ENCODE measurements around the gene CELF4. TPM values are rescaled to one million over a fixed set of nuclear protein-coding genes. Genes with fewer than 3 reads are reported as not detected.

Gene CELF4
- total RNA-seq, 8 experiments from 2014 or later = 3.0 to 59.9 (median 38.7) TPM

GRCh38 chr18:37527395-37527794, 38.2 kb downstream of the CELF4 start:
- H3K4me1 ChIP-seq (replicated peaks in 1 of 2) = peaks cover 29 to 38% of the 10 kb centered on the region in 2 donors
- 30 to 100% (median 63%) methylated on average over 1 to 3 of the region's 3 CpGs for WGBS, 10 experiments
- in situ Hi-C loops (cut with MboI; ENCODE audit: low pct_unique_long_range_greater_than_20kb in 2 of 9, low sequenced_read_pairs in 9 of 9, unreplicated experiment in 9 of 9) = loop anchor here in 2 of 9 experiments (25.0 kb wide), 2 partner anchors 165 to 190 kb away; no protein-coding TSS in a partner anchor
- H3K27ac ChIP-seq = no peak overlapping the region
- H3K4me3 ChIP-seq = no peak overlapping the region
- ATAC-seq (replicated peaks in 6 of 8) = no peak

DNA sequence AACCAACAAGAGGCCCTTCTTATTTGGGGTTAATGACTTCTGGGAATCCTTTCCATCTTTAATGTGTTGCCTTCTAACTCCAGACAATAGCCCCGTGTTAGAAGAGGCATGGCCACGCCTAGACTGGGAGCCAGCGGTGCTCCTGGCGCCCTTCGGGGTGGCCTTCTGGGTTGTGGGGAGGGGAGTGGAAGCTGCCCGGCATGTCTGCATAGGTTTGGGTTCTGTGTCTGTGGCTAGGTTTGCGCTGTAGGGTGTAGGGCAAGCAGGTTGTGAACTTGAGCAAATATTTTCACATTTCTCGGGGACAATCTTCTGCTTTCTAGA, 40.4 kb downstream of the CELF4 start:
- in situ Hi-C loops (cut with MboI; ENCODE audit: low pct_unique_long_range_greater_than_20kb in 2 of 9, low sequenced_read_pairs in 9 of 9, unreplicated experiment in 9 of 9) = loop anchor here in 2 of 9 experiments (25.0 kb wide), 2 partner anchors 163 to 188 kb away; no protein-coding TSS in a partner anchor
- 60 to 68% methylated on average over 2 to 4 of the region's 8 CpGs; no CpG with 5 or more reads in 8 of the 10 experiments for WGBS, 10 experiments

DNA sequence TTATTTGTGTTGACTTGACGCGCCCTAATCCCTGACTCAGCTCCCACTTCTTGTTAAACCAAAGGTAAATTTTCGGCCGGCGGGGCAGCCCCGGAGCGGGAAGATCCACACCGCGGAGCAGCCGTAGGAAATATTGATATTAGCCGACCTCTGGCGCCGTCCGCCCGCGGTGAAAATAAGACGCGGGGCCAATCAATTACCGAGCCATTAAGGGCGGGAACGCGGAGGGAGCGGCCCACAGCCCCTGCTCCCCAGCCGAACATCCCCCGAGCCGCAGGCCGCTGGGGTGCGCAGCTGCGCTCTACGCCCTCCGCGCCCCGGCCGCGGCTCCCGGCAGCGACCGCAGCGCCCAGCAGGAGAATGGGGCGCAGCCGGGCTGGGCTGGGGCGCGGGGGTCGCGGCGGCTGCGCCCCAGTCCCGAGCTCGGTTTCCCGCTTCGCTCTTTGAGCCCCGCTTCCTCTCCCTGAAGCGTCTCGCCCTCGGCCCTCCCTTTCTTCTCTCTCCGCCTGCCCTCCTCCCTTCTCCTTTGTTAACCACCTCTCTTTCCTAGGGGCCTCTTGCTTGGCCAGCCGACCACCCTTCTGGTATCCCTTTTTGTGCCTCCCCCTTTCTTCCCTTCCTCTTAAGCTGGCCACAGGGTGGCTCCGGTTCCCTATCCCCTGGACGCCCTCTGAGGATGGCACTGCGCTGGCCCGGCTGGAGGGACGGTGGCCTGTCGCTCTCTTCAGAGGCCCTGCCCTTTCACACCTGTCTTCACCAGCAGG, 40.9 kb downstream of the CELF4 start:
- in situ Hi-C loops (cut with MboI; ENCODE audit: low pct_unique_long_range_greater_than_20kb in 2 of 9, low sequenced_read_pairs in 9 of 9, unreplicated experiment in 9 of 9) = loop anchor here in 2 of 9 experiments (25.0 kb wide), 2 partner anchors 162 to 187 kb away; no protein-coding TSS in a partner anchor
- peak; percentile 16 to 83 (median 74) for ATAC-seq (replicated peaks in 6 of 8)
- Histone ChIP-seq H3K27ac (peak overlapping the region in 1 of 2 donors; percentile 71), H3K4me1 (replicated peaks in 1 of 2) (peaks cover 57 to 59% of the 10 kb centered on the region in 2 donors), H3K4me3 (peak overlapping the region in 3 of 5 donors; percentile 7 to 12 (median 11))
- WGBS, 10 experiments = 5 to 80% (median 41%) methylated on average over 1 to 11 of the region's 63 CpGs; no CpG with 5 or more reads in 2 of the 10 experiments

More for the DNA sequence above, 40.4 kb downstream of the CELF4 start:
- Histone ChIP-seq H3K4me1 (replicated peaks in 1 of 2) (peaks cover 51 to 54% of the 10 kb centered on the region in 2 donors), H3K27ac (peak overlapping the region in 1 of 2 donors; percentile 71), H3K4me3 (no peak overlapping the region)
- peak in 2 of 8 experiments; percentile 2 to 15 for ATAC-seq (replicated peaks in 6 of 8)

- in situ Hi-C loops (cut with MboI; ENCODE audit: low pct_unique_long_range_greater_than_20kb in 2 of 9, low sequenced_read_pairs in 9 of 9, unreplicated experiment in 9 of 9) = no loop called here
- peak overlapping the region in 1 of 2 donors; percentile 0 for H3K27ac ChIP-seq
- H3K4me3 ChIP-seq = peak overlapping the region in 1 of 5 donors; percentile 11
- 25 to 100% (median 44%) methylated on average over 1 to 8 of the region's 10 CpGs; no CpG with 5 or more reads in 4 of the 10 experiments for WGBS, 10 experiments
- ATAC-seq (replicated peaks in 6 of 8) = peak in 1 of 8 experiments; percentile 17
- H3K4me1 ChIP-seq (replicated peaks in 1 of 2) = peaks cover 62 to 64% of the 10 kb centered on the region in 2 donors
Measured at GRCh38 chr18:37524139-37524497, 41.5 kb downstream of the CELF4 start.

DNA sequence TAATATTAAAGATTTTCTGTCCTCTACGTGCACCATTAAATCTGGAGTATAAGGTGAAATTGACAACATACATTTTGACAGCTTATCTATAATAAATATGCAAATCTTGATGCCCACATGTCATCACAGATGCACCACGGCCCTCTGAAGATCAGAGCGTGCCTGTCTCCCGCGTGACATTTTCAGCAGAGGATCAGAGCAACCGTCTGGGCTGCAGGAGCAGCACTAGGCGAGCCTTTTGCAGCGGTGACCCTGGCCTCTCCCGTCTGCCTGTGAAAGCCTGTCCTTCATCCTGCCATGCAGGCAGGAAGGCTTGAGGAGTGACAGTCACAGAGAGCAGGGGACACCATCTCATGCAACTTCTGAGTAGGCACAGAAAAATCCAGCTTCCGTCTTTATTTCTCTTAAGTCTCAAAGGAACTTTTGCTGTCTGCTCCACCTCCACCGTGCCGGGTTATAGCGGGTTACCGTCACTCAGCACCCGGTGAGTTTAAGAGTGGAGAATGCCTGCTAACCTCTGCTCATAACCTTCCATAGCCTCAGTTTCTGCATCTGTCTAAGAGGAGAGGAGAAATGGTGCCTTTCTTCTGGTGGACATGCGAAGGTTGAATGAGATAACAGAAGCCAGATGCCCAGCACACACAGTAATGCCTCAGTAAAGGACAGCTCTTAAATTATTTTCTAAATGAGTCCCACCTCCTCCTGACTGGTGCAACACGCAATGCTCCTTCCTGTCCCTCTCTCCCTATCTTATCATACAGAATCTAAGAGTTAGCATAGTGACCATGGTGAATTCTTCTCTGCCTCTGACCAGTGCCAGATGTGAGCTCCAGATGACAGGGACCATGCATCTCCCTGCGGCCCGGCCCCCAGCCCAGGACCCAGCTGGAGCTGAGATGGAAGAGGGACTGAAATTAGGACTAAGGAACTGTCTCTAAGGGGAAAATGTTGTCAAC, 43.8 kb downstream of the CELF4 start:
- WGBS, 10 experiments = 23 to 100% (median 72%) methylated on average over 3 to 12 of the region's 19 CpGs
- H3K4me3 ChIP-seq = no peak overlapping the region
- peak in 5 of 8 experiments; percentile 14 to 43 (median 35) for ATAC-seq (replicated peaks in 6 of 8)
- in situ Hi-C loops (cut with MboI; ENCODE audit: low pct_unique_long_range_greater_than_20kb in 2 of 9, low sequenced_read_pairs in 9 of 9, unreplicated experiment in 9 of 9) = no loop called here
- peaks cover 74 to 76% of the 10 kb centered on the region in 2 donors for H3K4me1 ChIP-seq (replicated peaks in 1 of 2)
- H3K27ac ChIP-seq = peak overlapping the region; percentile 16 to 34

DNA sequence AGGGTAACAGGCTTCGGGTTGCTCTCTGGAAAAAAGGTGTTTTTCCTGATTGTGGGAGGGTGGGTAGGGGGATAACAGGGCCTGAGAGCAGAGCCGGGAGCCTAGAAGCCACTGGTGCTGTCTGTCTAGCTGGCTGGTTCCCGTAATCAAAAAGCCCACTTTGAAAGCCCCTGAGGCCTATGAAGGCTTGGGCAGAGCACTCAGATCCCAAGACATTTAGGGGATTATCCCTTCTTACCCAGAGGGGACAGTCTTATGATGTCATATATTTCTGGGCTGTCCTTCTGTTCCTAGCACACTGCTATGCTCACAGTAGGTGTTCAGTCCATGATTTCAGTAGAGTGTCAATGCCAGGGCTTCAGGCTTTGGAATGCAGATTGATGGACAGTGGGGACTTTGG, 45.1 kb downstream of the CELF4 start:
- 86 to 100% (median 100%) methylated on average over 1 of the region's 3 CpGs; no CpG with 5 or more reads in 7 of the 10 experiments for WGBS, 10 experiments
- in situ Hi-C loops (cut with MboI; ENCODE audit: low pct_unique_long_range_greater_than_20kb in 2 of 9, low sequenced_read_pairs in 9 of 9, unreplicated experiment in 9 of 9) = no loop called here
- Histone ChIP-seq H3K4me1 (replicated peaks in 1 of 2) (peaks cover 76 to 83% of the 10 kb centered on the region in 2 donors), H3K27ac (no peak overlapping the region), H3K4me3 (no peak overlapping the region)
- no peak for ATAC-seq (replicated peaks in 6 of 8)

- in situ Hi-C loops (cut with MboI; ENCODE audit: low pct_unique_long_range_greater_than_20kb in 2 of 9, low sequenced_read_pairs in 9 of 9, unreplicated experiment in 9 of 9) = no loop called here
- Histone ChIP-seq H3K27ac (peak overlapping the region; percentile 7 to 43), H3K4me3 (no peak overlapping the region), H3K4me1 (replicated peaks in 1 of 2) (peaks cover 67 to 77% of the 10 kb centered on the region in 2 donors)
- peak in 5 of 8 experiments; percentile 43 to 65 (median 52) for ATAC-seq (replicated peaks in 6 of 8)
- WGBS, 10 experiments = 19 to 80% (median 54%) methylated on average over 1 to 7 of the region's 9 CpGs; no CpG with 5 or more reads in 3 of the 10 experiments
Measured at GRCh38 chr18:37519510-37520135, 46.0 kb downstream of the CELF4 start.

GRCh38 chr18:37516361-37516853, 49.2 kb downstream of the CELF4 start:
- H3K4me1 ChIP-seq (replicated peaks in 1 of 2) = peaks cover 62 to 73% of the 10 kb centered on the region in 2 donors
- ATAC-seq (replicated peaks in 6 of 8) = peak in 5 of 8 experiments; percentile 4 to 80 (median 65)
- no peak overlapping the region for H3K4me3 ChIP-seq
- WGBS, 10 experiments = 0 to 100% (median 78%) methylated on average over 1 to 3 of the region's 5 CpGs; no CpG with 5 or more reads in 3 of the 10 experiments
- H3K27ac ChIP-seq = no peak overlapping the region
- in situ Hi-C loops (cut with MboI; ENCODE audit: low pct_unique_long_range_greater_than_20kb in 2 of 9, low sequenced_read_pairs in 9 of 9, unreplicated experiment in 9 of 9) = no loop called here

GRCh38 chr18:37514953-37515352, 50.6 kb downstream of the CELF4 start:
- peaks cover 60 to 68% of the 10 kb centered on the region in 2 donors for H3K4me1 ChIP-seq (replicated peaks in 1 of 2)
- in situ Hi-C loops (cut with MboI; ENCODE audit: low pct_unique_long_range_greater_than_20kb in 2 of 9, low sequenced_read_pairs in 9 of 9, unreplicated experiment in 9 of 9) = no loop called here
- WGBS, 10 experiments = 69 to 100% (median 90%) methylated on average over 1 to 3 of the region's 3 CpGs; no CpG with 5 or more reads in 1 of the 10 experiments

GRCh38 chr18:37512400-37512799, 53.2 kb downstream of the CELF4 start:
- Histone ChIP-seq H3K4me1 (replicated peaks in 1 of 2) (peaks cover 62 to 68% of the 10 kb centered on the region in 2 donors), H3K27ac (peak overlapping the region; percentile 59 to 64), H3K4me3 (no peak overlapping the region)
- ATAC-seq (replicated peaks in 6 of 8) = no peak
- in situ Hi-C loops (cut with MboI; ENCODE audit: low pct_unique_long_range_greater_than_20kb in 2 of 9, low sequenced_read_pairs in 9 of 9, unreplicated experiment in 9 of 9) = no loop called here
- WGBS, 10 experiments = 17 to 100% (median 85%) methylated on average over 1 to 2 of the region's 2 CpGs

More at GRCh38 chr18:37514953-37515352, 50.6 kb downstream of the CELF4 start:
- H3K4me3 ChIP-seq = no peak overlapping the region
- no peak for ATAC-seq (replicated peaks in 6 of 8)
- H3K27ac ChIP-seq = no peak overlapping the region

DNA sequence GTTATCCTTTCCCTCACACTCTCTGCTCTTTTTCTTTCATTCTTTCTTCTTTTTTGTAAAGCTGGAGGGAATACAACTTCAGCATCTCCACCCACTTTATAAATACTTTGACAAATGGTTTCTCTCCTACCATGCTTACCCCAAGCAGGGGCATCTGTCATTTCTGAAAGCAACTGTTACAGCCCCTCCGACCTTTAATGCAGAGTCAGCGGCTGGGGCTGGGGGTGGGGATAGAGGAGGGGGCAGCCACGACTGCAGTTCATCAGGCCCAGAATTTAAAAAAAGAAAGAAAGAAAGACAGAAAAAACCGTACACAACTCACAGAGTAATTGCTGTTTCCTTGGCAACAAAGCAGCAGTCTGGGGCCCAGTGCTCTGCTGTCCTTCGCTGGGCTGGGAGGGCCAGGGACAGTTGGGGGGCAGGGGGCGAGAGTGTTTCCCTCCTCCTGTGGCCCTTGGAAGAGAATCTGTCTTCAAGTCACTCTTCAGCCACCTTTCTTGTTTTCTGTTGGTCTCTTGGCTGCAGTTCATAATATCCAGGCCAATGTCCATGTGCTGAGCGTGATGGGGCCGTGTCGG, 53.8 kb downstream of the CELF4 start:
- peaks cover 62 to 68% of the 10 kb centered on the region in 2 donors for H3K4me1 ChIP-seq (replicated peaks in 1 of 2)
- H3K4me3 ChIP-seq = no peak overlapping the region
- in situ Hi-C loops (cut with MboI; ENCODE audit: low pct_unique_long_range_greater_than_20kb in 2 of 9, low sequenced_read_pairs in 9 of 9, unreplicated experiment in 9 of 9) = no loop called here
- peak in 5 of 8 experiments; percentile 74 to 86 (median 76) for ATAC-seq (replicated peaks in 6 of 8)
- WGBS, 10 experiments = 22 to 79% (median 53%) methylated on average over 3 to 6 of the region's 9 CpGs; no CpG with 5 or more reads in 2 of the 10 experiments
- peak overlapping the region; percentile 59 to 64 for H3K27ac ChIP-seq

- in situ Hi-C loops (cut with MboI; ENCODE audit: low pct_unique_long_range_greater_than_20kb in 2 of 9, low sequenced_read_pairs in 9 of 9, unreplicated experiment in 9 of 9) = no loop called here
- ATAC-seq (replicated peaks in 6 of 8) = no peak
- H3K4me1 ChIP-seq (replicated peaks in 1 of 2) = peaks cover 55 to 57% of the 10 kb centered on the region in 2 donors
- H3K4me3 ChIP-seq = no peak overlapping the region
- H3K27ac ChIP-seq = no peak overlapping the region
- 20 to 100% (median 100%) methylated on average over 1 of the region's 1 CpG; no CpG with 5 or more reads in 4 of the 10 experiments for WGBS, 10 experiments
Measured at GRCh38 chr18:37509600-37509999, 56.0 kb downstream of the CELF4 start.
